HG02678 (cell line): ENCODE data around the gene FOXD4.
"Not testable (repeated sequence)": the region's sequence is repeated elsewhere in the genome, so short reads cannot be mapped to it uniquely, and the experiment has no call there.

Experiments used
- ATAC-seq: cut with Tn5 transposase; IDR thresholded peaks from one replicate; pipeline ENCODE4 v1.9.1; 2021; ENCODE audit warnings: mild to moderate bottlenecking, moderate library complexity; ENCODE audit not compliant: unreplicated experiment

Gene FOXD4

DNA sequence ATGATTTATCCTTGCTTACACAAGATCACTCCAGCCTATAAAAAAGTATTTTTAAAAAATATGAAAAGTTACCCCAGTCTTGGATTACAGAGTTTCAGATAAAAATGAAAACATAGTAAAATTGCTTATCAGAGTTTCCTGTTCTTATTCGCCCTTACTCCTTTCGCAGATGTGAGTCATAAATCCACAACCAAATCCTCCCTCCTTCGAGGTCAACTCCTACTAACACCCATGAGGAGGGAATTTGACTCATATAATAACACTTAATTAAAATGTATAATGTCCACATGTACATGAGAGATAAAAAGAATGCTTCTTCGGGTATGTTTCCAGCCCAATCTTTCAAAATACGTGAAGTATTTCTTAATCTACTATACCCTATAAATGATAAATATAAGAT lies 23.9 kb downstream of the FOXD4 start:
- not testable (repeated sequence) for ATAC-seq

DNA sequence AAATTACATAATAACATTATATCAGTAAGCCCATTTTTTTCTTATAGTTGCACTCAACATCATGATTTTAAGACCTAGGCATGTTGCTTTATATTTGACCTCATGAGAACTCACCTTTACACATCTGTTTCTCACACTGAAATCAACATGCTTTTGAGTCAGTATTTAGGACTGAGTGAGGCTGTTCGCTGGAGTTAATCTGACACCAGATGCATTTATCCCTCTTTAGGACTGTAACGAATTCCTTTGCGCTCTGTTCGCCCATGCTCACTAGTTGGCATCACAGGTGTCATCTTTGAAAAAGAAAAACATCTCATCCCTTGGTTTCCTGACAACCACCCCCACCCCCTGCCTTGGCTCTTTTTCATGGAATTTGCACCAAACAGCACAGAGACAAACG lies 24.3 kb downstream of the FOXD4 start:
- not testable (repeated sequence) for ATAC-seq

DNA sequence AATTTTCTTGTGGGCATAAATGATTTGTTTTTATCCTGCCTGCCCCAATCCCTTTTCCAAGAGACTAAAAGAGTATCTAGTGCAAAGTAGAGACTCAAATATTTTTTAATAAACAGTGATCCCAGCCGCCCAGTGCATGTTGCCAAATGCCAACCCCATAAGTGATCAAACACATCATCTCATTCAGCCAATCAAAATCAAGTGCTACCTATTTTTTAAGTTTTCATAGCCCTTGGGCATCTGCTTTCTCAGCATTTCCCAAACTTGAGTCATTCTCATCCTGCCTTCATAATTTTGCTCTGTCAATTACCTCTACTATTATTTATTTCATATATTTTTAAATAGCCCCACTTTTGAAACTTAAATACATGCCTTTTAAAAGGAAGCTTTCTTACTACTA lies 27.4 kb downstream of the FOXD4 start:
- ATAC-seq = not testable (repeated sequence)

DNA sequence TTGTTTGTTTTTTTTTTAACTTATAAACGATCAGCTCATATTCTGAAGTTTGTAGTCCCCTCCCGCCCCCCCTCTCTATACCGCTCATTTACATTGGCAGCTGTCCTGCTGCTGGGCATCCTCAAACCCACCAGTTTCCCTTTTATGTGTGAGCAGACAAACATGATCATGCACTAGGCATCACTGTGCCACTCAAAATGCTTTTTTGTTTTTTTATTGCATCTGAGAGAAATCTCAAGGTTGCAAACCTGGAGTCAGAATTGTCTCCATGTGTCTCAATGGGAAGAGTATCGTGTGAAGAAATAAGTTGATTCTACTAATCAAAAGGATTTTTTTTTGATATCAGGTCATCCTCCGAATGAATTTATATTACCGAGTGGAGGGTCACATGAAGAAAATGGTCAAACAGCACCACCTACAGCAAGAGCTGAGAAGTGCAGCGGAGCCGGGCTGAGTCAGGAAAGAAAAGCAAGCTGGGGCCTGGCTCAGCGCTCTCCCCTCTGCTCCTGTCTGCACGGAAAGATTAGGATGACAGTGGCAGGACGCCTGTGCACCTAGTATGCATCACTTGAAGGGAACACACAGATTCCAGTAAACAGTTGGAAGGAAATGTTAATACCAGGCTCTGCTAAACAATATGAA lies 29.7 kb downstream of the FOXD4 start:
- peak; percentile 73 for ATAC-seq

DNA sequence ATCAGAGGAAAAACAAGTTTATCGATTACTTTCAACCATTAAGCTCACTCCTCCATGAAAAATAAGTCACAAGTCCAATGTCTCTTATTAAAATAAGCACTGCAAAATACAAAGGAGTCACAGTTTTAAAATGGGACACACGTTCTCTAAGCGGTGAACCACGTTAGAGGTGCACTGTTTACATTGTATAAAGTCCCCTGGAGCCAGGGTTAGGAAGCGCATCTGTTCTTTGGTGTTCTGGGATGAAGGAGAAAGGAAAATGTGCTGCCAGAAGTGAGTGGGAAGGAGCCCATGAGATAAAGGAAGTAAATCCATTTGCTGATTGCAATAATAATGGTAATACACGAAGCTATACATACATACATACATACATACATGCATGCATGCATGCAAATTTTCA lies 30.4 kb downstream of the FOXD4 start:
- ATAC-seq = not testable (repeated sequence)

DNA sequence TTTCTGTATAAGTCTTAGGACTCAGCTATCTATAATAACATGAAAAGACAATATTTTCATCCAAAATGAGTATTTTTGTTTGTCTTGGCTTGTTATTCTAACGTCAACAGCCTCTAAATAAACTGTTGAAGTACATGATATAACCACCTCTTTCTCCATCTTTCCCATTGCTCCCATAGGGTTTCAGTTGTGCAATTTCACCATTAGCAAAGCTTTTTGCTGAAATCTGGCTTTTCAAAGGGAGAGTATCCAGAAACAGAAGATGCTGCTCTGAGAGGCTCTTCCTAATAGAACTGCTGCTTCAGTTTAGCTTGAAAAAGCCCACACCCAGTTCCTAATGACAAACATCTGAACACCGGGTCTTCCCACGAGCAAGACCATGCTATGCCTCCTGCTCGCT lies 31.1 kb downstream of the FOXD4 start:
- ATAC-seq = not testable (repeated sequence)

DNA sequence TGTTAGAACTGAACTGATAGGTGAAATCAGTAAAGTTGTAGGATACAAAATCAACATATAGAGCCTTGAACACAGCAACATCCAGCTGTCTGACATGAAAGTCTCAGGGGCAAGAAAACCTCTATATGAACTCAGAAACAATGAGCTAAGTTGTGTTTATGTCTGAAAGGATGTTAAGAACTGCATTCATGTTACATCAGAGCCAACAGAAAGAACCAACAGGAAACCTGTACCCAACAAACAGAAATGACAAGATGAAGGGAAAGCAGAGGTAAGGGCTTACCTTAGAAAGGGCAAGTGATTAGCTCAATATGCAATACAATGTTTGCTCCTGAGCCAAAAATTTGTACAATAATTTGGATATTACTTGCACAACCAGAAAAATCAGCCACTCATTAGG lies 31.5 kb downstream of the FOXD4 start:
- ATAC-seq = not testable (repeated sequence)

DNA sequence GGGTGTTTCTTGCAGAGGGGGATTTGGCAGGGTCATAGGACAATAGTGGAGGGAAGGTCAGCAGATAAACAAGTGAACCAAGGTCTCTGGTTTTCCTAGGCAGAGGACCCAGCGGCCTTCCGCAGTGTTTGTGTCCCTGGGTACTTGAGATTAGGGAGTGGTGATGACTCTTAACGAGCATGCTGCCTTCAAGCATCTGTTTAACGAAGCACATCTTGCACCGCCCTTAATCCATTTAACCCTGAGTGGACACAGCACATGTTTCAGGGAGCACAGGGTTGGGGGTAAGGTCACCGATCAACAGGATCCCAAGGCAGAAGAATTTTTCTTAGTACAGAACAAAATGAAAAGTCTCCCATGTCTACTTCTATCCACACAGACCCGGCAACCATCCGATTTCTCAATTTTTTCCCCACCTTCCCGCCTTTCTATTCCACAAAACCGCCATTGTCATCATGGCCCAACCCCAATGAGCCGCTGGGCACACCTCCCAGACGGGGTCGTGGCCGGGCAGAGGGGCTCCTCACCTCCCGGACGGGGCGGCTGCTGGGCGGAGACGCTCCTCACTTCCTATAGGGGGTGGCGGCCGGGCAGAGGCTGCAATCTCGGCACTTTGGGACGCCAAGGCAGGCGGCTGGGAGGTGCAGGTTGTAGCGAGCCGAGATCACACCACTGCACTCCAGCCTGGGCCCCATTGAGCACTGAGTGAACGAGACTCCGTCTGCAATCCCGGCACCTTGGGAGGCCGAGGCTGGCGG lies 35.1 kb downstream of the FOXD4 start:
- not testable (repeated sequence) for ATAC-seq

DNA sequence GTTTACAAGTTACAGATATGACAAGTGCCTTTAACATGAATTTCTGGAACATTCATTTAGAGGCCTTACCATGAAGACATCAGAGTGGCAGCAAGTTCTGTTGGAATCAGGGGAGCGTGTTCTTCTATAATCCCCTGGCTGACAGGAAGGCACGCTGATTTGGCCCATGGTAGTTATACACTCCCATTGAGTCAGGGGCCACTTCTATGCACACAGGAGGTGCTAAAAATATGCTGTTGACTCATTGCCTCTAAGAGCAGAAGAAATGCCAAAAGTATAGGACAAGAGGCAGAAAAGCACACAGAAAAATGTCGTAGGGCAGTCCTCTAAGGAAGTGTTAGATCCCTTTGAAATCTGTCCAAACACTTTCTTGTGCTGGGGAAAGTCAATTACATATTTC lies 39.9 kb downstream of the FOXD4 start:
- not testable (repeated sequence) for ATAC-seq

DNA sequence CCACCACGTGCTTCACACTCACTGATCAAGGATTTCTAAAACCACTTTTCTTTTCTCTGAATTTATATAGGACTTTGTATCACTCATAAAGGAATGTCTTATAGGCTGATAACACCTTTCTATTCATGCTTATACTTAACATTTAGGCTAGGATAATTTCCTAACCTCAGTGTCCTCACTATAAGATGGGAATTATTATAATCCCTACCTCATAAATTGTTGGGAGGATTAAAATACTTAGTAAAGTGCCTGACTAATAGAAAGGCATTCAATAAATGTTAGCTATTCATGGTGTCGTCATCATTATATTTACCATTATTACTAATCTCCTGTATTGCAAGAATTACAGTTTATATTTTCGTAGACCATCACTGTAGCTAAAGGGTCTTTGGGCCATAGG lies 41.8 kb downstream of the FOXD4 start:
- not testable (repeated sequence) for ATAC-seq

DNA sequence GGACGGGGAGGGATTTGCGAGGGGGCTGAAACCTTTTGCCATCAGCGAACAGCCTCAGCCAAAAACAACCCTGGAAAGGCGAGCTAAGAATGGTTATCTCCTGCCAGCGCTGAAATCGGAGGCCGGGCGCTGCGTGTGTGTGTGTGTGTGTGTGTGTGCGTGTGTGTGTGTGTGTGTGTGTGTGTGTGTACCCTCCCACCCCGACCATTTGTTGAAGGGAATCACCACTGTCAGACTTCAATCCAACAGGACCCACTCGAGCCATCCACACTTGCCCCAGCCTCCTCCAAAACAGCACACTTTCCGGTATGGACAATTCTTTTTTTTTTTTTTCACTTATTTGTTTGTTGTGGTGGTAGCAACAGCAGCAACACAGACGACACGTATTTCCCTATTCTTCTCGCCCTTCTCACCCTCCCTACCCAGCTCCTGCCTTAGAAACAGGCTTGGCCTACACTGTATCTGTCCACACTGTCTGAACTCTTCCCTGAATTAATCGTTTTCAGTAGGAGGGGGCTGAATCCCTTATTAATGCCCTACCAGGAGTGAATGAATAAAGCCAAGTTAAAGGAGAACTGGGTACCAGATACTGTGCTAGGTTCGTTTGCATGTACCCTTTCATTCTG lies 44.2 kb downstream of the FOXD4 start:
- not testable (repeated sequence) for ATAC-seq

DNA sequence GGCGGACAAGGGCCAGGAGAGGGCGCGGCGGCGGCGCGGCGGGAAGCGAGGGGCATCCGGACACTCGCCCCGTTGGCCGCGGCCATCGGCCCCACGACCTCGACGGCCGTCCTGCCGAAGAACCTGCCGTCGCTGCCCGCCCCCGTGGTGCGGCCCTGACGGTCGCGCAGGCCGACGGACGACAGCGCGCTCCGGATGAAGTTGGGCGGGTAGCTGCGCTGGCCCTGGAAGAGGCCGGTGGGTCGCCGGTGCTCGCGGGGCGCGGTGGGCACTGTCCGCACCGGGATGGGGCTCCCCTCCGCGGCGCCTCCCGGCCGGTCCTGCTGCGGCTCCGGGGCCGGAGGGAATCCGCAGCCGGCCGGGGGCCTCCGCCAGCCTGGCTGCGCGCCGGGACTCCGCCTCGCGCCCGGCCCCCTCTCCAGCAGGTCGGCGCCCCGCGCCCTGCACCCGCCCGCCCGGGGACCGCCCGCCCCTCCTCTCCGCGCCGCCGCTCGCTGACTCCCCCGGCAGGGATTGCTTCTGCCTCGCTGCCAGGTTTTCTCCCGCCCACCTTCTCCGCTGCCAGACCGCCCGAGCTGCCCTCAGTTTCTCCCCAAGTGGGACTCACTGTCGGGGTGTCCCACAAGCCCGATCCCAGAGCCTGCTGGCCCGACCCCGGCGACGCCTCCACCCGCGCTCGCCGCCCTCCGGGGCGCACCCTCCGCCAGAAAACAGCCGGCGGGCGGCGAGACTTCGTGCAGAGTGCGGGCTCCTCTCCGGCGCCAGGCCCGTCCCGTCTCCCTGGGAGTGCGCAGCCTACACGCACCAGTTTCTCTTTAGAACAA lies 44.9 kb downstream of the FOXD4 start:
- ATAC-seq = not testable (repeated sequence)
